Measurements from ENCODE around the gene C10orf90.
A peak's percentile ranks its signal among the peaks of the same experiment; 100 is the strongest.
"Not testable (repeated sequence)": the region's sequence is repeated elsewhere in the genome, so short reads cannot be mapped to it uniquely, and the experiment has no call there.

C10orf90 gene

DNA sequence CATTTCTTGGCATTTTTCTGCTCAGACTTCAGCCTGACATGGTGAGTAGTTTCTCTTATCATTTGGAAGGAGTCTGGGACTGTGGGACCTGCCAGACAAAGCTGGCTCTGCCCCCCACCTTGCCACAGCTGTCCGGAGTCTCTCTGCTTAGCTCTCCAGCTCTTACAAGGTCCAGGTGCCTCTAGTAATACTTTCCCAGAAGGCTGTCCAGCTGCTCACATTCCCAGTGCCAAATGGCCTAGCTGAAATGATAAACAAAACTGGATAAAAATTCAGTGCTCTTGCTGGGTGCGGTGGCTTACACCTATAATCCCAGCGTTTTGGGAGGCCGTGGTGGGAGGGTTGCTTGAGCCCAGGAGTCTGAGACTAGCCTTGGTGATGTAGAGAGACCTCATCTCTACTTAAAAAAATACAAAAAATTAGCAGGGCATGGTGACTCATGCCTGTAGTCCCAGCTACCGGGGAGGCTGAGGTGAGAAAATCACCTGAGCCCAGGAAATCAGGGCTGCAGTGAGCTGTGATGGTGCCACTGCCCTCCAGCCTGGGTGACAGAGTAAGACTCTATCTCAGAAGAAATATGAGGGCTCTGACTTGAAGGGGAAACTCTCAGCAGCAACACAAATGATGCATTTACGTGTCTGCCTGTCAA, 86.8 kb downstream of the C10orf90 start:
- no peak for DNase-seq

DNA sequence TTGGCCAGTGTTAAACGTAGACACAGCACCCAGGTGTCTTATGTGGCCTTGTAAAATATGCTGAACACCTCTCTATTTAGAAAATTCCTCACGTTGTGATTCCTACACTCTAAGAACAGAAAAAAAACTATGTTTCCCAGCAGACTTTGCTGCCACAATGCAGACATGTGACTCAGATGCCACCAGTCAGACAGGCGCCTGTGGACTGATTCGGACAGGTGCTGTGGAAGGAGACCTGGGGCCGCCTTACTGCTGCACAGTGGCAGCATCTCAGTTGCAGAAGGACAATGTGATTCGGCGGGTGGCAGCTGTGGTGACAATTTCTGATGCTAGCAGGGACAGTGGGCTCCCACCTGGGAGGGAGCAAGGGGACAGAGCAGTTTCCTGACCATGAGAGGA, 88.8 kb downstream of the C10orf90 start:
- no peak for DNase-seq

DNA sequence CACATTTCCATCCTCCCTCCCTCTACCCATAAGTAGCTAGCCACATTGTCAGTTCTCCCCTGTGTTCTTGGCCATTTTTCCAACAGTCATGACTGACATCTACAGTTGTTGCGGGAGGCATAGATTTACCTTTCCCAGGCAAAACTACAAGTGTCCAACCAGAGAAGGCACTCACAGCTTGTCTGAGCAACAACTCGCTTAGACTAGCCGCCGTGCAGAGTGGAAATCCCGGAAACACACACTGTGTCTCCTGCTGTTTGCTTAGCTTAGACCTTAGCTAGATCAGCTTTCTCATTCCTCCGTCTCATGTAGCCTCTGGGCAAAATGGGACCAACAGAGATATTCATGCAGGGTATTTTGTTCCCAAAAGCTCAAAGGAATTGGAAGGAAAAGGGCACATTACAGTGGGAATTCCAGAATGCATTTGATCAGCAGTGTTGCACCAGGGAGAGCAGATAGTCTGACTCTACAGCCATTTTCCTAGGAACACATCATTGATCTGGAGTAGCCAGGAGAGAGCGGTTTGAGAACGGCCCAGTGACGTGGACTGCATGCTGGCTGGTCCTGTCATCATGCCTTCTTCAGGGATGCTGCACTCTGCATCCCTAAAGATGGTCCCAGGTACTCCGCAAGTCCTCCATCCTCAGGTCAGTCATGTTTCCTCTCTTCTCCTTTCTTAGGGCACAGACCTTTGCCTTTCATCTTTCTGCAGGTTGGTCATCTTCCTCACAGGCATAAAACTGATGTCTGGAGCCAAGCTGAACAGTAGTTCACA, 89.4 kb downstream of the C10orf90 start:
- DNase-seq, result no peak

DNA sequence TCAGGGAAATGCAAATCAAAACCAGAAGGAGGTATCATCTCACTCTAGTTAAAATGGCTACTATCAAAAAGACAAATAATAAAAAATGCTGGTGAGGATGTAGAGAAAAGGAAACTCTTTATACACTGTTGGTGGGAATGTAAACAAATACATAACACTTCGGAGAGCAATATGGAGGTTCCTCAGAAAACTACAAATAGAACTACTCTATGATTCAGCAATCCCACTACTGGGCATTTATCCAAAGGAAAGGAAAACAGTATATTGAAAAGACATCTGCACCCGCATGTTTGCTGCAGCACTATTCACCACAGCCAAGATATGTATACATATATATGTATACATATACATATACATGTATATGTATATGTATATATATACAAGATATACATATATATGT, 94.2 kb downstream of the C10orf90 start:
- no peak for DNase-seq

DNA sequence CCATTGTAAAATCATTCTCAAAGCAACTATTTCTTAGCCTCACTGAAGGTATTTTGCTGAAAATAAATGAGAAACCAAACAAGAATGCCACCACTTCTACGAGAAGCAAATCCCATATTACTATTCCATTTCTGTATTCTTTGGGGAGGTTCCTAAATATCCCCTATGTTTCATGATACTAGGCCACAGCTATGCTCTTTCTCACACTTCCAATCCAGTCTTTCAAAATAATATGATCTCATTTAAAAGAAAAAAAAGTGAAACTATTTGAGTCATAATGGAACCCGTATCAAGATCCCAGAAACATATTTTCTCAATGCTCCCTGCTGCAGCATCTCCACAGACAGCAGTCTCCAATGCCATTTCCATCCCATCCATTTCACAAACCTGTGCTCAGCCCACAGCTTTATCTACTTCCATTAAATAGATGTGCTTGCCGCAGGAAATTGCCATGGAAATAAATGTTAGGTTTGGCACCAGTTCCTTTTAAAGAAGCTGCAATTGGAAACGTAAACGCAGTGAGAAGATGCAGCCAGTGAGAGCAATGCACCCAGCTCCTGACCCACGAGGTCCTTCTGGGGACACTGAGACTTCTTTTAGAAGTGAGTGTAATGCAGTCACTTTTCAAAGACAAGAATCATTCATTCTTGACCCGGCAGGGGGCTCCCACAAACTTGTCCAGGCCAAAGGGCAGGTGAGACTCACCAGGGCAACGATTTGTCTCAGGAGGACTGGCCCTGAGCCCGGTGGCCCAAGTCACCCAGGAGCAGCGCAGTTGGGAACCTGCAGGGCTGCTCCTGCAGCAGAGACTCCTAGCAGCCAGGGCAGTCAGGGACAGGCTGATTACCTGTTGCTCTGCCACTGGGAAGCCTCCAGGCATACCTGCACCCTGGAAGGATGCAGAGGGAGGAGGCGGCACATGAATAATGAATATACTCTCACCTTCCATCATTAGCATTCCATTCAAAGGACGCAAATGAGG, 99.6 kb downstream of the C10orf90 start:
- no peak for DNase-seq

DNA sequence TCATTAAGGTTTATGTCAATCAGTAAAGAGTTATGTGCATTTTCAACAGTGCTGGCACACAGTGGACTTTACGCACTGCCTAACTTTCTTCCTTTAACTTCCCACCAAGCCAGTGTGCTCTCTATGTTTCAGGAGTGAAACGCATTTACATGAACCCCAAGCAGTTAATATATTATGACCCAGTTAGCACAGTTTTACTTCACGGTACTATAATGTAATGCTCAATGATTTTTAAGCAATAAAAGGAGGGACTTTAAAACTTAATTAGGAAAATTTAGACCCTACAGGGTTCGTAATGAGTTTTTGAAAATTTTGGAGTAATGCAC, 100.3 kb downstream of the C10orf90 start:
- no peak for DNase-seq

DNA sequence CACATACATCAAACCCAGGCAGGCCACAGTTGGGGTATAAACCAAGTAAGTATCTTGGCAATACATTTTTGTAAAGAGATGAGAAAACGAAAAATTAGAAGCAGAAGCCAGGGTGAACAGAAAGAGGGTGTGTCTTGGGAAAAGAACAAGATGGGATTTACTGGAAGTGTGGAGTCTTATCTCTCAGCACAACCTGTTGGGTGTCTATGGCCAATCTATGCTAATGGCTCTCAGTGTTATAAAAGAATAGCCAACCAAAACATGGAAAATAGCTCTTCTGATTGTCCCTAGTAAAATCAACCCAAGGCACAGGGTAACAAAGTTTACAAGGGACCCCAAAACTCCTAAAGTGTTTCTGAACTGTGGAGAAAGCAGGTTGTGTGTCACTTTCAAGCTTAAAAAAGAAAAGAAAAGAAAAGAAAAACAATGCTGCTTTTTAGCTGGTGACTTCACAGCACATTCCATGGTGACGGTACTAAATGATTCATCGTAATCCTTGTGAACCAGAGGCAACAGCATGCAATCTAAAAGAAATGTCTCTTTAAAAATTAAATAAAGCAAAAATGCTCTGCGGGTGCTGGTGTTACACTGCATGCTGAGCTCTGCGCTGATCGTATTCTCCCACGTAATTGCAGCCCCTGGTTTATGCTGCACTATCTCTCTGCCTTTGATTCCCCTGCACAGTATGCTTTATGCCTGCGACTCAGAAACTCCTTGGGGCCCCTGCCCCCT, 100.8 kb downstream of the C10orf90 start:
- no peak for DNase-seq

DNA sequence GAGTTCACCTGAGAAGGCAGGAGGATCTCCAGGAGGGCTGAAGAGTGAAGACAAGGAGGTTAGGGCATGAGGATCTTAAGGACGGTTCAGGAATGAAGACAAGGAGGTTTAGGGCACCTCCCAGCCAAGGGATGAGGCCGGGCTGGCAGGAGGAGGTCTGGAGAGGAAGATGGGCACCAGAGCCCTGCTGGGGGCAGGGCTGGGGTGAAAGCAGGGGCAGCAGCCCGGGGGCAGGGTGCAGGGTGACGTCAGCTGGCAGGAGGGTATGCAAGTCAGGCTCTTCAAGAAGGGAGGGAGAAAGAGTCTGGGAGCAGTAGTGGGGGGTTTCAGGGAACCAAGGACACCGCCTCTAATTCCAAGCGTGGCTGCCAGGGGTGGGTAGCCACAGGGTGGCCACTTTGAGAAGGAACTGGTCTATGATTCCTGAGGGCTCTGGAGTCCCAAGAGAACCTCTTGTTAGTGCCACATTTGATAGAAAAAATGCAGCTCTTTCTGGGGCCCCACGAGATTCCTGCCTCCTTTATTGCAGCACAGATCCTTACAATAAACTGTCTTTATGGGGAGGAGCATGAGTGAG, 101.6 kb downstream of the C10orf90 start:
- DNase-seq, result no peak

DNA sequence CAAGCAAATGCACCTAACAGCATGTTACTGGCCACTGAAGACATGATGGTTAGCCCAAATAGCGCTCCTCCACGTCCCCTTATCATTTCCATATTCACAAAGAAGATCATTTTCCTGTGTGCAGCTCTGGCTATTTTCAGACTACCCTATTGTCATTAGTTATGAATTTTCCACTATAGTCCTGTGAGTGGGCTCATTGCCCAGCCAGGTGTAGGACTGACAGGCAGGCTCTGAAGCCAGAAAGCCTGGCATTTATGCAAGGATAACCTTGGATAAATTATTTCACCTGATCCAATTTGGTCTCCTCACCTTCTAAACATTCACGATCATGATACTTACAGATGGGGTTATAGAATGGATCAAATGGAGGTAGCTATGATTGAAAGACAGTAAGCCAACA, 104.6 kb downstream of the C10orf90 start:
- no peak for DNase-seq

DNA sequence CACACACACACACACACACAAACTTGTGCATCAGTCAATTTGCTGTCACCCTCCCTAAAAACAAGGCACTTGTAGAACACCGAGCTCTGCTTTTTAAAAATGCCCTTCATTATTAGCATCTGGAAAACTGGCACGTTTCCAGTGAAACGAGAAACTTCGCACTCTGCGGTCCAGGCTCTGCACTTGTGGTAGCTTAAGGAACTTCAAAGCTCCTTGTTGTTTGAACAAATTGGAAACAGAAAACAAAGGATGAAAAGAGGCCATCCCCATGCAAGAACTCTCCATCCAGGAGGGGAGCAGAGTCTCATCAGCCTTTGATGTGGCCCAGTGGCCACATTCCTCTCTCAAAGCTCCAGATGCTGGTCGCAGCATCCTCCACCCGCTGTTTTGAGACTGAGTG, 105.1 kb downstream of the C10orf90 start:
- peak; percentile 2 for DNase-seq

DNA sequence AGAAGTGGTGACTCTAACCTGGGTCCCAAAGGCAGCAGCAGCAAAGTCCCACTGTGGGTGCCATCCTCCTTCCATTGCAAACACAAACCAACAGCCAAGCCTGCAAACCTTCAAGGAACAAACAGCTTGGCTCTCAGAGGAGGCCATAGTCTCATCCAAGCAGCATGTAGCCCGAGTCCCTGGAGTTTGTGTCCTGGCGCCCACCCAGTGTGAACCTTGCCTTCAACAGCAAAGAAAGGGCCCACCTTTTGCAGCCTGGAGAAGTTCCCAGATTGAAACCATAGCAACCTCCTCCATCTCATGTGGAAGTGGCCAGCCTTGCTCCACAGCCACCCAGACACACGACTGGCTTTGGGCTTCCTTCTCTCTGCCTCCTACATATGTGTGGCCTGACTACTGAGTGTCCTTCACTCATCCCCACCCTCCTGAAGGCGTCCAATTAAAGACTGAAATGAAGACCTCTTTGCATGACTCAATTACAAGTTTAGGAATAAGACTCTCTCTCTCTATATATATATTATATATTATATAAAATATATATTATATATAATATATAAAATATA, 106.1 kb downstream of the C10orf90 start:
- DNase-seq, result no peak

DNA sequence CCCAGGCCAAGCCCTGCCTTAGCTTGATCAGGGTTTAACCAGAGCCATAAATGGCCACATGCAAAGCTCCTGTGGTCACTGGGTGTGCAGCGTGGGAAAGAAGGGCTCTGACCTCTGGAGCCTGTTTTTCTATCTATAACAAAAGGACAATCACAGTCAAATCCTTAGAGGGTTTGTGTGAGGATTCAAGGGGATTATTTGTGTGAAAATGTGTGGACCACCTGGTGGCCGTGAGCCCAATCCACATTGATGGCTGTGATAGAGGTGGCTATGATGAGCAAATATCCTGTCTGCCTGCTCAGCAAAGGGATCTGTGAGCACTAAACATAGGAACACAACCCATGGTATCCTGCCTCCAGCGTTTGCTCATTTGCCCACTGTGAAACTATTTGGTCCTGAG, 107.1 kb downstream of the C10orf90 start:
- DNase-seq, result no peak

DNA sequence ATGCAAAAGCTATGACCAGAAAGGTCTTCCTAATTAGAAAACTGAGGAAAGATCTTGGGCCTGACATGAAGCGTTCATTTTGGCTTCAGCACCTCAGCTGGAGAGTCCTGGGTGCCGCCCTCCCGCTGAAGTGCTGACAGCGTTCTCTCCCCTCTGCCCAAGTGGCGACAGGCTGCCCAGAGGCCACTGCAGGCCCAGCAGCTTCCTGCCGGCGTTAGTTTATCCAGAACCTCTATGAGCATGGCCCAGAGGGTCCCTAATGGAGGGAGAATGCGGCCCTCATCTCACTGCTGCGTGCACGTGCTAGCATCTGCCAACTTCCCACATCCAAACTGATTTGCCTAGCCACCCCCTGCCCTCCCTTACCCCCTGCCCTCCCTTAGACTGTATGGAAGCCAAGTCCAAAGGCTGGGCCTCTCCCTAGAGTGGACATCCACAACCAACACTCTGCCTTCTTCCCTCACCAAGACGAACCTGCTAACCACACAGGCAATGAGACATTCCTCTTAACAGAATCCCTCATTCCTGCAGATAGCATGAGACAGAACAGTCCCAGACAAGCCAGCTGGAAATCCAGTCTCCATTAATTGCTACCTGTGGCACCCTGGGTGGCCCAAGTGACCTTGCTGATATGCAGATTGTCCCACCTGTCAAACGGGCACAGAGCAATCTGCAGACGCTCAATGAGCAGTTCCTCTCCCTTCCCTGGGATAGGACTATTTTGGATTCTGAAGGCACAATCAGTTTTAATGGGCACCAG, 108.4 kb downstream of the C10orf90 start:
- no peak for DNase-seq

DNA sequence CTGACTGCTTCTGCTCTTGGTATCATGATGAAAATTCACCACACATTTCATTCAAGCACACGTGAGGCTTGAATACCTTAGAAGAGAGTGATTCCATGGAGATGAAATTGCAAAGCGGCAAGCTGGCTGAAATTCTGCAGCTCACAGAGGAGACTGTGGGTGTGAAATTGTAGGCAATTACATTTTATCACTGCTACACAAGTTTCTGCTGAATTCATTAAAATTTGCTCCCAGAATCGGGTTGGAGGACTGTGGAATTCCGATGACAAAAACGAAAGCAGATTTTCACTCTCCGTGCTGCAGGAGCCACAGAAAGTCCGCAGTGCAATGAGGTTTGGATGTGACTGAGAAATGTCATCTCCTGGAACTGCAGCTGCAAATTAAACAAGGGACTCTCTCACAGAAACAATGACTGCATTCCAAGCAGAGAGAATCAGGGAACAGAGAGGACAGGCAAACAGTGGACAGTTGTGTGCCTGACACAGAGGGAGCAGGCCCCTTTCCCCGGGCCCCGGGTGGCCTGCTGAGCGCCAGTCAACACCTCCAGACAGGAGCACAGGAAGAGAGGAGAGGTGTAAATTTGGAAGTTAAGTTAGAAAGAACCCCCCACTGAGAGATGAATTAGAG, 109.1 kb downstream of the C10orf90 start:
- DNase-seq, result no peak

DNA sequence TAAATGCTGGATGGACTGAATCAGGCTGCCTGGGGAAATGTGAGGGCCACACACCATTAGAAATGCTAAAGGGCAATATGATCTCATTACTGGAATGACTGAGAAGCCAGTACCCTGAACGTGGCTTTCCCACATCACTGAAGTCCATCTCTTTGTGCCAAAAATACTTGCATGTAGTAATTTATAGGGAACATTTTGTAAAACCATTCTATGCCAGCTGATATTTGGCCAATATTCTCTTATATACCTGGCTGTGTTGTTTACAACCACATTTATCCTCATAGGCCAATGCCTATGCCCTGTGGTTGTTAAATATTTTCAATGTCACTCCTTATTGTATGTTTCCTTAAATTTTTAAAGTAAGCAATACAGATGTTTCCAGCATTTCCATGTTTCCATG, 111.6 kb downstream of the C10orf90 start:
- no peak for DNase-seq

DNA sequence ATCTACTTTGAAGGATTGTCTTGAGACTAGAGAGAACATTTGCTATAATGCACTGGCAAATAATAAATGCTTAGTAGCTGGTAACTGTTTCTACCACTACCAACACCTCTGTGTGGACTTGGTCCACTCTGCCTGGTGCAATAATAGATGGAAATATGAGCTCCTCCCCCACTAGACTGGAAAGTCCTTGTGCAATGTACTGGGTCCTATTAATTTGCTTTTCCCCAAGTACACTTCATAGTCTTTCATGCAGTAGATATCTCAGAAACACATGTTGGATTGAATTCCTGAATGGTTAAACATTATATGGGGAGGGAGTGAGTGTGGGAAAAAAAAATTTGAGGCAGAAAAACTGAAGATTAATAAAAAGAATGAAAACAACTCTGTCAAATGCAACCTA, 119.3 kb downstream of the C10orf90 start:
- DNase-seq, result no peak

DNA sequence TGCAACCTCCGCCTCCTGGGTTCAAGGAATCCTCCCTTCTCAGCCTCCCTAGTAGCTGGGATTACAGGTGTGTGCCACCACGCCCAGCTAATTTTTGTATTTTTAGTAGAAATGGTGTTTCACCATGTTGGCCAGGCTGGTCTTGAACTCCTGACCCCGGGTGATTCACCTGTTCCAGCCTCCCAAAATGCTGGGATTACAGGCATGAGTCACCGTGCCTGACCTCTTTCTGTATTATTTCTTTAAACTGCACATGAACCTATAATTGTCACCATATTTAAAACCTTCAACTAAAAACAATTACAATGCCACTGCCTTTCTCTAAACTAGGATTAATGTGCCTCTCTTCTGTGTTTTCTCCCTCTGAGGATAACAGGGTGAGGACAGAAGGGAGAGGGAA, 119.9 kb downstream of the C10orf90 start:
- not testable (repeated sequence) for DNase-seq

DNA sequence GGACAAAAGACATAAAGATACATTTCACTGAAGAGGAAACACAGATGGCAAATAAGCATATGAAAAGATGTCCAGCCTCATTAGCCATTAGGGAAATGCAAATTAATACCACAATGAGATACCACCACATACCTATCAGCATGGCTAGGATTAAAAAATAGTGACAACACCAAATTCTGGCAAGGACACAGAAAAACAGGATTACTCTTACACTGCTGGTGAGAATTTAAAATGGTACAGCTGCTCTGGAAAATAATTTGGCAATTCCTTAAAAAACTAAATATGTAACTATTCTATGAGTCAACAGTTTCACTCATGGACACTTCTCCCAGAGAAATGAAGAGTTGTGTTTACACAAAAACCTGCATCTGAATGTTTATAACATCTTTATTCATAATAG, 121.1 kb downstream of the C10orf90 start:
- DNase-seq, result no peak

DNA sequence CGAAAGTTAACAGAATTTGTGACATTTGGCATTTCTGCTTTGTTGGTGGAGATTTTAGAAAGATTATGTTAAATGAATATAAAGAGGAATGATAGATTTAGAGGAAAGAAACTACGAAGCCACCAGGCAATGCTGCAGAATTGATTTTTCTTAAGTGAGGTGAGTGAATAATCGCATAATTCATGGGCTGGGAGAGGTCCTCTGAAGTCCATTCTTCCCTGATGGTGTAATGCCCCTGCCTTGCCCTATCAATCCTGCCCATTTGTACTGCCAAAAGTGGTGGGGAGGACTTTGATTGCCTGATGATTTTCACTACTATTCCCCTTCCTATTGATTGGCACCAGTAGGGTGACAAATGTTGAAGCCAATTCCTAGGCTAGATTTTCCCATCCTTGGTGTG, 125.9 kb downstream of the C10orf90 start:
- DNase-seq, result no peak

DNA sequence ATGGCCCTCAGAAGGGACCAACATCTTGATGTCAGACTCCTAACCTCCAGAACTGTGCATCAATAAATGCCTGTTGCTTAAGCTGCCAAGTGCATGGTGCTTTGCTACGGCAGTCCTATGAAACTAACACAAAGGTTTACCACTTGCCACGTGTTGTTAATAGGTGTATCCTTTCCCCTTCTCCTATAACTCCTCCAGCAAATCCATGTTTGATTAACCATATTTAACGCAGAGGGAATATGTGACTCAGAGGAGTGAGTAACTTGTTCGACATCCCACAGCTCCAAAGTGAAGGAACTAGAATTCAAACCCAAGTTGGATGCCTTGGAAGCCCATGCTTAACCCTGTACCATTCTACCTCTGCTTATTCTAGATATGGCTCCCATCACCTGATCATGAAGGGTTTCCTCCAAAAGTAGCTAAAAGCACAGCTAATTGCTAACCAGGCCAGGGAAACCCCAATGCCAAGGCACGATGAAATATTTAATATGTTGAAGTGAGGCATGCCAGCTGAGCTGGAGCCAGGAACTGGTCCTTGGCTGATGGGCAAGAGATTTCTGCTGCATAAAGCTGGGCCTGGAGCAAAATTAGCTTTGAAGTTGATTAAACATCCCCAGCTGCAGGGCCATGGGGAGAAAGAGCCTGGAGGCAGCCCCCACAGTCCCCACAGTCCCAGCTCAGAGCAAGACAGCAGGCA, 131.9 kb downstream of the C10orf90 start:
- no peak for DNase-seq

Data from DMS79 treated with DMSO at 0.1 percent for 48 hours (cell line).